HCT116 (cell line): ENCODE results near the gene GSC2. TPM values are rescaled to one million over a fixed set of nuclear protein-coding genes. Genes with fewer than 3 reads are reported as not detected.

Source experiments
- ATAC-seq: fragments of 200-7000 bp; cut with Tn5 transposase; 2 replicates; pipeline ENCODE4 v1.9.1; 2020; ENCODE audit warnings: mild to moderate bottlenecking, moderate library complexity
- BruUV-seq: library from RNA; stranded (reverse); fragments of 400-500 nt; replicated peaks from 2 replicates; lab custom pipeline; 2021; lab: Mats Ljungman, UMichigan
- CTCF ChIA-PET: fragments of 300-600 bp; sonication (Branson Sonifier 250); formaldehyde crosslinking; loops from one replicate; lab custom pipeline; 2021; ENCODE audit warnings: antibody characterized with exemption; lab: Charles Lee
- POLR2A ChIA-PET: fragments of 300-600, 350-600 bp; sonication (Branson Sonifier 250); formaldehyde crosslinking; loops from one replicate; lab custom pipeline; 2021; ENCODE audit warnings: antibody characterized with exemption; lab: Charles Lee
- RAD21 ChIA-PET, 2 experiments: fragments of 300-600 bp; sonication (Branson Sonifier 250); formaldehyde crosslinking; loops; one replicate each; lab custom pipeline; 2023; ENCODE audit warnings: low total read pairs in 2 of 2; ENCODE audit not compliant: uncharacterized antibody in 2 of 2, unreplicated experiment in 2 of 2, low non-redundant PET in 1 of 2; lab: Charles Lee
- DNase-seq: peaks from one replicate; pipeline ENCODE4 v3.0.0-alpha.2; 2010; ENCODE audit warnings: low read depth, low spot score
- H2AFZ ChIP-seq: fragments of 200-600 bp; shearing (Covaris generic), sonication (generic); 2 replicates; pipeline ENCODE4 v1.6.1; 2017; ENCODE audit warnings: low read depth, mixed run types, mixed read lengths, antibody characterized with exemption, low read length; ENCODE audit not compliant: poor library complexity, severe bottlenecking
- H3K27ac ChIP-seq: 2 replicates; pipeline ENCODE4 v1.5.1; 2012; ENCODE audit warnings: low read depth, low read length
- H3K27me3 ChIP-seq: fragments of 200-600 bp; sonication (generic); 2 replicates; pipeline ENCODE4 v1.6.1; 2016; ENCODE audit warnings: mixed run types, low read length, mixed read lengths; ENCODE audit not compliant: insufficient read depth
- H3K36me3 ChIP-seq, 2 experiments: fragments of 200-500 bp in 1 of 2; fragments of 200-600 bp in 1 of 2; sonication (Bioruptor generic) in 1 of 2; sonication (generic) in 1 of 2; 2 replicates each; pipeline versions ENCODE4 v1.5.1 to v1.6.1; 2014 to 2016; ENCODE audit warnings: low read length in 2 of 2, inconsistent platforms in 1 of 2, mixed read lengths in 1 of 2, mixed run types in 1 of 2; ENCODE audit not compliant: insufficient read depth in 2 of 2, control insufficient read depth in 1 of 2
- H3K4me1 ChIP-seq, 2 experiments: fragments of 200-600 bp in 1 of 2; sonication (generic) in 1 of 2; 2 replicates each; pipeline versions ENCODE4 v1.5.1 to v1.6.1; 2012 to 2017; ENCODE audit warnings: low read length in 2 of 2, inconsistent platforms in 1 of 2, mild to moderate bottlenecking in 1 of 2, mixed read lengths in 1 of 2, mixed run types in 1 of 2, moderate library complexity in 1 of 2; ENCODE audit not compliant: insufficient read depth in 2 of 2, control insufficient read depth in 1 of 2
- H3K4me2 ChIP-seq: fragments of 200-600 bp; sonication (generic); 2 replicates; pipeline ENCODE4 v1.6.1; 2017; ENCODE audit warnings: mixed run types, low read length, mixed read lengths
- H3K4me3 ChIP-seq, 2 experiments: fragments of 200-600 bp in 1 of 2; sonication (generic) in 1 of 2; replicated peaks in 1 of 2; 2 replicates each; pipeline ENCODE4 v1.5.1; 2011 to 2016; ENCODE audit warnings: low read length in 2 of 2, control low read depth in 1 of 2, low read depth in 1 of 2, mild to moderate bottlenecking in 1 of 2, mixed read lengths in 1 of 2, mixed run types in 1 of 2
- H3K79me2 ChIP-seq: fragments of 200-600 bp; sonication (generic); 2 replicates; pipeline ENCODE4 v1.6.1; 2017; ENCODE audit warnings: mild to moderate bottlenecking, mixed run types, low read length, moderate library complexity, mixed read lengths; ENCODE audit not compliant: insufficient read depth
- H3K9ac ChIP-seq: fragments of 200-600 bp; sonication (generic); 2 replicates; pipeline ENCODE4 v1.6.1; 2016; ENCODE audit warnings: low read length, mixed read lengths
- H3K9me2 ChIP-seq: fragments of 200-600 bp; sonication (generic), shearing (Covaris generic); 2 replicates; pipeline ENCODE4 v1.6.1; 2017; ENCODE audit warnings: mixed run types, mild to moderate bottlenecking, moderate library complexity; ENCODE audit not compliant: insufficient read depth
- H3K9me3 ChIP-seq, 2 experiments: fragments of 200-500 bp in 1 of 2; fragments of 200-600 bp in 1 of 2; sonication (Bioruptor generic) in 1 of 2; sonication (generic) in 1 of 2; 2 replicates each; pipeline ENCODE4 v1.6.1; 2014 to 2017; ENCODE audit warnings: low read length in 2 of 2, mixed read lengths in 2 of 2, inconsistent platforms in 1 of 2, low read depth in 1 of 2, mild to moderate bottlenecking in 1 of 2, mixed run types in 1 of 2, moderate library complexity in 1 of 2; ENCODE audit not compliant: control insufficient read depth in 1 of 2, insufficient read depth in 1 of 2
- H4K20me1 ChIP-seq: fragments of 200-600 bp; sonication (generic), shearing (Covaris generic); 2 replicates; pipeline ENCODE4 v1.6.1; 2017; ENCODE audit warnings: mixed run types, mild to moderate bottlenecking, moderate library complexity; ENCODE audit not compliant: insufficient read depth
- CBX3 ChIP-seq: IDR thresholded peaks from 2 replicates; pipeline ENCODE4 v1.6.1; 2012; ENCODE audit warnings: low read depth
- CEBPB ChIP-seq: IDR thresholded peaks from 2 replicates; pipeline ENCODE4 v1.6.1; 2012; ENCODE audit warnings: low read depth
- ELF1 ChIP-seq: IDR thresholded peaks from 2 replicates; pipeline ENCODE4 v1.6.1; 2012; ENCODE audit warnings: low read depth, borderline replicate concordance
- EZH2 ChIP-seq: fragments of 200-600 bp; sonication (generic); IDR thresholded peaks from 2 replicates; pipeline ENCODE4 v1.6.1; 2017; ENCODE audit warnings: antibody characterized with exemption, mixed run types
- EZH2phosphoT487 ChIP-seq: fragments of 200-600 bp; IDR thresholded peaks from 2 replicates; pipeline ENCODE4 v1.6.1; 2018; ENCODE audit warnings: antibody characterized with exemption, borderline replicate concordance
- FOSL1 ChIP-seq: IDR thresholded peaks from 2 replicates; pipeline ENCODE4 v1.6.1; 2012; ENCODE audit warnings: low read depth
- JUND ChIP-seq: IDR thresholded peaks from 2 replicates; pipeline ENCODE4 v1.6.1; 2012
- RAD21 ChIP-seq: IDR thresholded peaks from 2 replicates; pipeline ENCODE4 v1.6.1; 2012; ENCODE audit warnings: low read depth, mild to moderate bottlenecking
- SP1 ChIP-seq: IDR thresholded peaks from 2 replicates; pipeline ENCODE4 v1.6.1; 2012; ENCODE audit warnings: low read depth
- TCF7L2 ChIP-seq: IDR thresholded peaks from 2 replicates; pipeline ENCODE4 v1.7.0; 2011; ENCODE audit warnings: borderline replicate concordance, inconsistent platforms; ENCODE audit not compliant: insufficient read depth, insufficient read length; ENCODE audit errors: extremely low read depth
- YY1 ChIP-seq: IDR thresholded peaks from 2 replicates; pipeline ENCODE4 v1.6.1; 2011; ENCODE audit warnings: low read length, low read depth, moderate library complexity, mild to moderate bottlenecking; ENCODE audit not compliant: insufficient replicate concordance; ENCODE audit errors: extremely low read depth
- ZFX ChIP-seq: fragments of 450-650 bp; IDR thresholded peaks from 2 replicates; pipeline ENCODE4 v1.6.1; 2017
- intact Hi-C: fragments of 100-400 bp; cut with micrococcal nuclease; formaldehyde crosslinking; loops from 2 replicates; pipeline ENCODE4 v1.10.0; 2022
- total RNA-seq: library from RNA; stranded (reverse); gene quantifications from one replicate; pipeline ENCODE4 v1.2.1, GENCODE V29; 2021; ENCODE audit not compliant: unreplicated experiment

GSC2 gene
- total RNA-seq, 1 experiment from 2014 or later = not detected

- H3K27me3 ChIP-seq = no peaks in the 10 kb centered on the region
- 0 out of 4 replicates have a peak, but pooled peaks cover 0 to 4% of the 10 kb centered on the region in 2 experiments for H3K36me3 ChIP-seq
- H3K4me2 ChIP-seq = no peak overlapping the region
- CTCF ChIA-PET = no interaction called here
- no peaks in the 10 kb centered on the region for H3K9me3 ChIP-seq
- POLR2A ChIA-PET = no interaction called here
- H3K4me3 ChIP-seq = no peak overlapping the region
- RAD21 ChIA-PET = no interaction called here
- peaks cover 72% of the 10 kb centered on the region for H3K79me2 ChIP-seq
- no peak overlapping the region for H2AFZ ChIP-seq
- 0 out of 2 replicates have a peak, but pooled peaks cover 3% of the 10 kb centered on the region for H4K20me1 ChIP-seq
- no peak overlapping the region for H3K9ac ChIP-seq
- DNase-seq = no peak
- no peak overlapping the region for H3K27ac ChIP-seq
- intact Hi-C loops = loop anchor here (5.0 kb wide), 1 partner anchor 357 kb away; the partner anchor contains the start of genes CDC45 and UFD1
- peaks cover 10 to 23% of the 10 kb centered on the region in 2 experiments for H3K4me1 ChIP-seq
- no peaks in the 10 kb centered on the region for H3K9me2 ChIP-seq
- no peak for ATAC-seq
- TF ChIP-seq JUND = no peak
- no peak for TF ChIP-seq SP1
- TF ChIP-seq RAD21 = no peak
- no peak for TF ChIP-seq CBX3
- BruUV-seq = no TSS peak
Observed at GRCh38 chr22:19119949-19120348, 30.1 kb downstream of the GSC2 start.

GRCh38 chr22:19118329-19118880 lies 31.7 kb downstream of the GSC2 start:
- ATAC-seq = no peak
- TF ChIP-seq EZH2phosphoT487 (no peak), YY1 (no peak), JUND (no peak), TCF7L2 (no peak), EZH2 (no peak), CBX3 (no peak), ELF1 (no peak), ZFX (no peak), FOSL1 (no peak), CEBPB (no peak)
- Histone ChIP-seq H3K9ac (no peak overlapping the region), H3K4me2 (no peak overlapping the region), H3K27me3 (no peaks in the 10 kb centered on the region), H3K4me1 (peaks cover 10 to 23% of the 10 kb centered on the region in 2 experiments), H2AFZ (no peak overlapping the region), H3K79me2 (peaks cover 84% of the 10 kb centered on the region), H3K9me2 (no peaks in the 10 kb centered on the region), H3K9me3 (no peaks in the 10 kb centered on the region), H3K36me3 (0 out of 4 replicates have a peak, but pooled peaks cover 0 to 4% of the 10 kb centered on the region in 2 experiments), H4K20me1 (0 out of 2 replicates have a peak, but pooled peaks cover 3% of the 10 kb centered on the region), H3K4me3 (no peak overlapping the region), H3K27ac (no peak overlapping the region)
- intact Hi-C loops = no loop called here
- ChIA-PET POLR2A (no interaction called here), CTCF (interaction anchor here (0.8 kb wide), 1 partner anchor 9 kb away, joined by 4 read pairs; no protein-coding TSS in a partner anchor), RAD21 (no interaction called here)
- BruUV-seq = no TSS peak
- DNase-seq = no peak
